Suppressor macrophage treated with lipopolysaccharide for 4 hours (primary cell): ENCODE data around the gene COQ10B.
"Not testable (repeated sequence)": the region's sequence is repeated elsewhere in the genome, so short reads cannot be mapped to it uniquely, and the experiment has no call there.

Experiments used
- DNase-seq: peaks from one replicate; pipeline ENCODE4 v3.0.0-alpha.2; 2020

The COQ10B gene

DNA sequence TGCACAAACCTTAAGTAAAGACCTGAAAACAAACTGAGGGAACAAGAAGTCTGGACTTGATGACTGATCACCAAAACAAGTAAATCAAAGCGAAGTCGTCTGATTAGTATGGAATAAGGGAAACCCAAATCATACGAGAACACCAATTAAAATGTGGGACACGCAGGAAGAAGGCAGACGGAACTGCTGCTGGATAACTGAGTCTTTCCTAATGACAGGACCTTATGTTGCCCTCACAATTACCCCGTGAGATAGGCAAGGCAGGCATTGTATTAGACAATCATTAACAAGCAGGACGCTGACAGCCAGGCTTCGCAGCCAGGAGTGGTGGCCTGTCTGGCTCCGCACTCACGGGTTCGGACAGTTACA, 614 bp upstream of the COQ10B start:
- no peak for DNase-seq

DNA sequence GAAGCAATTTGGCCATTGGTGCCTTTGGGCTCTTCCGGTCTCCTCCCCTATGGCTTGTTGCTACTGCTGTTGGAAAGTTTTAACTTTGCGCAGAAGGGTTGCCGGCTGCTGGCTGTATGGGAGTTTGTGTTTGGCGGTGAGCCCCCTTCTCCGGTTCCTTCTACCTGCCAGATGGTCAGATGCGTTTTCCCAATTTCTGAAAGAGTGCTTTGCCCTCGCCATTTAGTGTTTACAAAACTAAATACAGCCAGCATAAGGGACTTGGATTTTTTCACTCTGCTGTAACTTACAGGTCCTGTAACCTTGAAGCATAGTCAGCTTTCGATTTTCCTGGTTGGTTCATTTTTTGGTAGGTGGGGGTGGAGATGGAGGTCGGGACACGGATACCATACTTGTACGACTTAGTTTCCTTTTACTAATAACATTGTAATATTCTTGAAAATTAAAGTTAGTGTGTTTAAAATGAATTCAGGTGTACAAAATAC, 604 bp downstream of the COQ10B start:
- no peak for DNase-seq

DNA sequence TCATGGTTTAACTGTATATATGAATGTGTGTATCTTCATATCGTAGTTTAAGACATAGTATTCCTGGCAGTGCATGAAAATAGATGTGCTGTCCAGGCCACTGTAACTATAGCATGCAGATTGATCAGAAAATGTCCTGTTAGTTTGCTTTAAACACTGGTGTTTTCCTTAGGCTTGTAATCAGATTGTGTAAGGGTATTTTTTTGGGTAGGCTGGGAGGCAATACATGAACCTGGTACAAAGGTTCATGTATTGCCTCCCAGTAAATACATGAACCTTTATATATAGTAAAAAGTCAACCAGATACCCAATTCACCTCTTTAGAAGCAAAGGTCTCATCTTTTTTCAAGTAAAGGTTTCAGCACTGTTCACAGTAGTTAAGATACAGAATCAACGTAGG, 1.6 kb downstream of the COQ10B start:
- DNase-seq, result no peak

DNA sequence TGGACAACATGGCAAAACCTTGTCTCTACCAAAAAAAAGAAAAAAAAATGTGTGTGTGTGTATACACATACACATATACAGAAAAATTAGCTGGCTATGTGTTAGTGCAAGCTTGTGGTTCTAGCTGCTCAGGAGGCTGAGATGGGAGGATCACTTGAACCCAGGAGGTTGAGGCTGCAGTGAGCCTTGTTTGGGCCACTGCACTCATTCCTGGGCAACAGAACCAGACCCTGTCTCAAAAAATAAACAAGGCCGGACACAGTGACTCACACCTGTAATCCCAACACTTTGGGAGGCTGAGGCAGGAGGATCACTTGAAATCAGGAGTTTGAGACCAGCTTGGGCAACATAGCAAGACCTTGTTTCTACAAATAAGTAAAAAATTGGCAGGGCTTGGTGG, 2.1 kb downstream of the COQ10B start:
- DNase-seq, result no peak

DNA sequence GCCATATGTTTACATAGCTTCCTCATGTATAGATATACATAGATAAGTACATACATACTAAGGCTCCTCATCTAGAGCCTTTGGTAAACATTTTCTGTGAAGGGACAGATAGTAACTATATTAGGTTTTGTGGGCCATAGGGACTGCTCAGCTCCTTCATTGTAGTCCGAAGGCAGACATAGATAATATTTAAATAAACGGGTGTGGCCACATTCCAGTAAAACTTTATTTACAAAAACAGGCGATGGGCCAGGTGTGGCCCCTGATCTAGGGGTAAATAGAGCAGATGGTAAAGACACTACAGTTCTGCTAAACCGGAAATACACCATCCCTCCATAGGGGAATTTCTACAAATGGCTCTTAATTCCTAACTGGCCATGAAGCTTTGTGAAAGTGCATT, 7.3 kb downstream of the COQ10B start:
- DNase-seq, result no peak

DNA sequence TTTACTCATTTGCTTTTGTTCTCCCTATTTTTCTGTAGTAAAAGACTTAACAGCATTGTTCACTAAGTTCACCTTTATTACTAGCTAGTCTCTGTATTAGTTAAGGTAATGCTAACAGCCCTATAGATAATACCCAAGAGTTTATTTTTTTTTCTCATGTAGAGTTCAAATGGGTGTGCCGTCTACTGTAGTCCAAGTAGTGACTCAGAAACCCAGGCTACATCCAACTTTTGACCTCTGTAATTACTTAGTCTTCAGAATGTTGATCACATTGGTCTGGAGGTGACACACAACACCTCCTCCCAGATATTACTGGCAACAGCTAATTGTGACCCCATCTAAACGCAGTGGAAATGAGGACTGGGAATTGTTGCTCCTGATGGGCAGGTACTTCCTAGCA, 7.7 kb downstream of the COQ10B start:
- DNase-seq, result no peak

DNA sequence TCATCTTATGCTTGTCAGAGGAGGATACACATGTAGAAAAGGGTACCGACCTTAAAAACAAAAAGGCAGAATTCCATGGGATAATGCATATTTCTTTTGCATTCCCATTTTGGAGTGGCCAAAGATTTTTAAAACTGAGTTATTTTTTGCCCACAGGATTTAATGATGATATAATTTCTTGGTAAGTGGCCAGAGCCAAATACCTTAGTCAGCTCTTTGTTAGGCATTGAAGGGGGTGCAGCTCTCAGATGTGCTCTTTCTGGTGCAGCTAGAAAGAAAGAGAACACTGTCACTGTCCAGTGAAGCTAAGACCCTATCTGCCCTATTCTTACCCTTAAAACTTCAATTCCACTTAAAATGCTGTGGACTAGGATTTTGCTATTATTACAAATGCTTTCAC, 10.8 kb downstream of the COQ10B start:
- no peak for DNase-seq

DNA sequence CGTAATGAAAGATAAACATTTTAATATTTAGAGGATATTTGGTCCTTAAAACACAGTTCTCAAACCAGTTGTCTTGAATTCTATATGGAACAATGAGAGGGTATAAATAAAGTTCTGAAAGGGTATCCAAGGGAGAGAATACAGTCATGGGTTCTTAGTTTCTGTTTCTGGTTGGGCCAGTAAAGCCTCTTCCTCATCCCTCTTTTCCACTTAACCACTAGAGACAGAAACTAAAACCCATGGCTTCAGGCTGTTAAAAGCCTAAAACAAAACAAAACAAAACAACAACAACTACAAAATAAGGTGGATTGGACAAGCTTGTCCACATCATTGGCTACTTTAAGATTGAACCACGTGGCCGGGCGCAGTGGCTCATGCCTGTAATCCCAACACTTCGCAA, 18.8 kb downstream of the COQ10B start:
- DNase-seq, result peak; percentile 51

DNA sequence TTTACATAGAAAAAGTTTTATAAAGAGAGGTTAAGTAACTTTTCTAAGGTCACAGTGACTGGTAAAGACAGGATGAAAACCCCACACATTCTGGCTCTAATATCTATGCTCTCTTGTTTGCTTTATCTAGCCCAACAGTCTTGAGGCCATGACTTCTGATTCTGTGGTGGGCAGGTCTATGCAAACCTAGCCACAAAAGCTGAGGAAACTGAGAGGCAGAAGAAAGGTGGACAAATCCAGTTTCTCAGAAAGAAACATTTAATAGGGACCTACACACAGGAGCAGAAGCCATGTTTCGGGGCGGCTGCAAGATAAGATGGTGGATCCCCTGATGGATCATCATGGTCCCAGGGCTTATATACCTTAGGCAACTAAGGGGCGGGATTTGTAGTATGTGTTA, 24.4 kb downstream of the COQ10B start:
- DNase-seq, result no peak

DNA sequence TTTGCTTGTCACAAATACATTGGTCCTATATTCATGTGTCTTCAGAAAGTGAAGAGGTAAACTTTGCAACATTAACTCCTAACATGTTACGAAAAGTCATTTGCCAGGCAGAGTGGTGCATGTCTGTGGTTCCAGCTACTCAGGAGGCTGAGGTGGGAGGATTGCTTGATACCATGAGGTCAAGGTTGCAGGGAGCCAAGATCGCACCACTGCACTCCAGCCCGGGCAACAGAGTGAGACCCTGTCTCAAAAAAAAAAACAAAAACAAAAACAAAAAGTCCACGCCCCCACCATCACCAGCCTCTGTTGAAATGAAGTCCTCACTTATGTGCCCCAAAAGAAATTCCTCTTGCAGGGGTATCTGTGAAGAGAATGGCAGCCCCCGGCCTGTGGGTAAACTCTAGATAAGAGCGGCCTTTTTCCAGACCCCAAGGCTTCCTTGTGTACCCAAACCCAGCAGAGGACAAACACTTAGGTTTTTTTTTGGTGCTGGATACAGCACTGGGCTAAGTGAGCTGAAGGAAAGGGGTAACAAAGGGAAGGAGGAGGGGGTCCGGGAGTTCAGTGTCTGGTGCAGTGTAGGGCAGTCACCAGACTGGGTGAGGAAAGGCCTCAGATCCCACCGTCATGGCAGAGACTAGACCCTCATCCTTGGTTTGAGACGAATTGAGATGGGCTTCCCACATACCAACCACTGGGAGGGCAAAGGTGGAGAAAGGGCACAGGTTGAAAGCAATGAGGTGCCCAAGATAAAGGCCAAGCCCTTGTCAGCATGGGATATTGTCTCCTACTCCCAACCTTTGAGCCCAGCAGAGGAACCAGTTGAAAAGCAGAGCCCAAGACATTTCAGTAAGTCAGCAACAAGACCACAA, 27.0 kb downstream of the COQ10B start:
- DNase-seq, result no peak

DNA sequence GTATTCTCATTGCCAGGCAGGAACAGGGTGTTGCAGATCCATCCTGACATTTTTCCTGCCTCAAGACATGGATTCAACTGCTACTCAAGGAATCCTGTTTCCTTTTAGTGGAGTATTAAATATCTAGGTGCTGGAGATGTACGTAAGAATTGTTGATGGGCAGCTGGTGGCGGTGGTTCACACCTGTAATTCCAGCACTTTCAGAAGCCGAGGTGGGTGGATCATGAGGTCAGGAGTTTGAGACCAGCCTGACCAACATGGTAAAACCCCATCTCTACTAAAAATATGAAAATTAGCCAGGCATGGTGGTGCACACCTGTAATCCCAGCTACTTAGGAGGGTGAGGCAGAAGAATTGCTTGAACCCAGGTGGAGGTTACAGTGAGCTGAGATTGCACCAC, 30.9 kb downstream of the COQ10B start:
- not testable (repeated sequence) for DNase-seq

DNA sequence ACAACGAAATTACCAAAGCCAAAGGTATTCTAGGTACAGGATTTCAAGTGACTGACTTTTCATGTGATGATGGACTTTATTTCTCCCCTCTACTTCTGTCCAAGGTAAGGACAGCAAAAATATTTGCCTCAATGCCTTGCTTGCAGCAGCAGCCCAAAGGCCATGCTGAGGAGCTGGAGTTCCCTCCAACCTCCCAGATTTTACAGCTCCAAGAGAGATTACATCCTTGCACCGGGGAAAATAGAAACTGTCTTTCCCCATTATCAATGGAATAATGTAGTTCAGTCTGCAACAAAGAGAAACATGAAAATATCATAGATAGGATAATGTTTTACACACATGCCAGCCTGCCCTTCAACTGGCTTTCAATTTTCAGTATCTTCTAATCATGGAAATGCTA, 32.8 kb downstream of the COQ10B start:
- DNase-seq, result no peak

DNA sequence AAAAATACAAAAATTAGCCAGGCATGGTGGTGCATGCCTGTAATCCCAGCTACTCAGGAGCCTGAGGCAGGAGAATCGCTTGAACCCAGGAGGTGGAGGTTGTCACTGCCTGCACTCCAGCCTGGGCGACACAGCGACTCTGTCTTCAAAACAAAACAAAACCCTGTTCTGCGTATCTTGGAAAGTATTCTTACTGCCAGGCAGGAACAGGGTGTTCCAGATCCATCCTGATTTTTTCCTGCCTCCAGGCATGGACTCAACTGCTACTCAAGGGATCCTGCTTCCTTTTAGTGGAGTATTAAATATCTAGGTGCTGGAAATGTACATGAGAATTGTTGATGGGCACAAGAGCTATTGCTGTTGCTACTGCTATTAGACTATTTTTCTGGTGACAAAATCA, 34.0 kb downstream of the COQ10B start:
- DNase-seq, result no peak

DNA sequence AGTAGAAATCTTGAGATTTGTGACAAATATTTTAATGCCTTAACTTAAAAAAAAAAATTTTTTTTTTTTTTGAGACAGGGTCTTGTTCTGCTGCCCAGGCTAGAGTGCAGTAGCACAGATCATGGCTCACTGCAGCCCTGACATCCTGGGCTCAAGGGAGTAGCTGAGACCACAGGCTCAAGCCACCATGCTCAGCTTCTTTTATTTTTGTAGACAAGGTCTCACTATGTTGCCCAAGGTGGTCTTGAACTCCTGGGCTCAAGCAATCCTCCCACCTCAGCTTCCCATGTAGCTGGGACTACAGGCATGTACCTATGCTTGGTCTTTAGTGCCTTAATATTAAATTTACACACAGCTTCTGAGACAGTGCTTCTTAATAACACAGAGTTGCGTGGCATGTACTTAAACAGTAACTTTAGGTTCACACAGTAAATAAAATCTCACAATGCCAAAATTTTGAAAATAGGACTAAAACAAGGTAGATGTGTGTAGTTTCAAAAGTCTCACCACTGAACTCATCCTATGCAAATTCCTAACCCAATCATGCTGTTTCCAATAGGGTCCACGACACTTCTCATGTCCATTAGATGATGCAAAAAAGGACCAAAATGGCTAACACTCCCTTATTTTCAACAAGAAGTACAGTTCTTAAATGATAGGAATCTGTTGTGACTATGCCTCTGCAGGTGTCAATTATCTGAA, 42.2 kb downstream of the COQ10B start:
- no peak for DNase-seq

DNA sequence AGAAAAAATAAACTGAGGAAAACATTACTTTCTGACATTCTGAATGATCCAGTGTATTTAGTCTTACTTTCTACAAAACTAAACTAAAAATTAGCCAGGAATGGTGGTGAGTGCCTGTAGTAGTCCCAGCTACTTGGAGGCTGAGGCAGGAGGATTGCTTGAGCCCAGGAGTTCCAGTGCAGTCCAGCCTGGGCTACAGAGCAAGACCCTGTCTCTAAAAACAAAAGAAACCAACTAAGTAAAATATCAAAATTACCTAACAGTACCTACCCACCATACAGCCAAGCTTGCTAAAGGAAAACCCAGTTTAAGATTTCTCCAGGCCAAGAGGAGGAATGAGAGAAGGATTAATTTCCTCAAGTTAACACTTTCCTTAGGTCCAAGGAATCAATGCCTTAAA, 43.3 kb downstream of the COQ10B start:
- no peak for DNase-seq

DNA sequence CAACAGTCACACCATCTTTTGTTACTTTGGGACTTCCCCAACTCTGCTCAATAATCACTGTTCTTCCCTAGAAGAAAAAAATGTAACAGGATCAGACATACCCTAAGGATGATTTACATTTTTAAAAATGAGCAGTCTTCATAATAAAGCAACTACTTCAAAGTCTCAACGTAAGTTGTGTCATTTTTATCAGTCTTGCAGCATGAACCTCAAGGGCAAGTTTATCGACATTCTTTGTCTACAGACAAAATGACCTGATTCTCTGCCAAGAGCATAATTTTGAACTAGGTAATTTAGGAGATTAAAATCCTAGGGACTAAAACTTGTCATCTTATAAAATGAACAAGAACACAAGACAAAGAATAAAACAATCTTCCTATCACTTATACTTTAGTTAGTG, 44.0 kb downstream of the COQ10B start:
- DNase-seq, result no peak

DNA sequence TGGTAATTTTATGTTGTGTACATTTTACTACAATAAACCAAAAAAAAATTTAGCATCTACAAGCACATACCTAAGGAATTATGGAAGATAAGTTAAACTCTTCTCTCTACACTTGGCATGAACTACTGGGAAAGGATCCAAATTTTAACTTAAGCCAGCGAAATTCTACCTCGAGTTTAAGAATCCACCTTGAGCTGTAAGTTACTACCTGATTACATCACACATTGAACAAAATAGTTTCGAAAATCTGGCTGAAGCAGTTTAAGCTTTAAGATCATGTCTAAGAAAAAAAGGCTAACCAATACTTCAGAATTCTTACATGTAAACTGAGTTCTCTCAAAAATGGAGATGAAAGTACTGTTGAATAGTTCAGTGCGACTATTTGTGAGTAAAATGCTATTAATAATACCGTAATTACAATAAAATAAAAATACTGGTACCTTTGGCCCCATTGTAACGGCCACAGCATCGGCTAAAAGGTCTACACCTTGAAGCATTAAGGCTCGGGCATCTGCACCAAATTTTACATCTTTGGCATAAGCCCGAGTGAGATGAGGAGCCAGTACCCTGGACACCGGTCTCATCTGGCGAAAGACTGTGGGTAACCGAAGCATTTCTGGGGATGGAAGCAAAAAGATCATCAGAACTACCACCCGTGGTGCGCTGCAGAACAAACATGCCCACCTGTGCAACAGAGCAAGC, 45.0 kb downstream of the COQ10B start:
- DNase-seq, result no peak

DNA sequence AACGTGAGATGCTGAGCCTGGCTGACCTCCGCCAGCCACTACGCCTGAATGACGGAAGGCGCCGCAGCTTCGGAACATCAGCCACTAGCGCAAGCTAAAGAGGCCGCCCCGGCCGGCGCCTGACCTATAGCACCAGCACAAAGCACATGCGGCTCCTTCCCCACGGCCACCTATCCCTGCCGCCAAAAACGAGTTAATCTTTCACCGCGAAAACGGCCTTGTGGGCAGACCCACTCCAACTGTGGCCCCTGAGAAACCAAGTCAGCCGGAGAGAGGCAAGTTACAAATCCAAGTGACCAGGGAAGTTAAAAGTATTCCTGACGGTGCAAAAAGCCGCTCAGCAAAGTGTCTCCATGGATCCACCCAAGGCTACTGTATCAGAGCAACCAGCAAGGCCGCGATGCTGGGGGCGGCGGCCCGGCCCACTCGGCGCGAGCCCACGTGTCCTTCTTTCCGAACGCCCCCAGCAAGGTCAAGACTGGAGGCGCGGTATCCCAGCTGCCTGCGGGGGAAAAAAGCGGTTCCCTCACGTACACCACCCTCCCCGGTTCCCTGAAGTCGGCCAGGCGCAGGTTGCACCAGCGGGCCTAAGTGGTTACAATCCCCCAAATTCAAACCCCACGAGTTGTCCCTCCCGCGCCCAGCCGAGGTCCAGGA, 45.7 kb downstream of the COQ10B start:
- DNase-seq, result peak; percentile 64

DNA sequence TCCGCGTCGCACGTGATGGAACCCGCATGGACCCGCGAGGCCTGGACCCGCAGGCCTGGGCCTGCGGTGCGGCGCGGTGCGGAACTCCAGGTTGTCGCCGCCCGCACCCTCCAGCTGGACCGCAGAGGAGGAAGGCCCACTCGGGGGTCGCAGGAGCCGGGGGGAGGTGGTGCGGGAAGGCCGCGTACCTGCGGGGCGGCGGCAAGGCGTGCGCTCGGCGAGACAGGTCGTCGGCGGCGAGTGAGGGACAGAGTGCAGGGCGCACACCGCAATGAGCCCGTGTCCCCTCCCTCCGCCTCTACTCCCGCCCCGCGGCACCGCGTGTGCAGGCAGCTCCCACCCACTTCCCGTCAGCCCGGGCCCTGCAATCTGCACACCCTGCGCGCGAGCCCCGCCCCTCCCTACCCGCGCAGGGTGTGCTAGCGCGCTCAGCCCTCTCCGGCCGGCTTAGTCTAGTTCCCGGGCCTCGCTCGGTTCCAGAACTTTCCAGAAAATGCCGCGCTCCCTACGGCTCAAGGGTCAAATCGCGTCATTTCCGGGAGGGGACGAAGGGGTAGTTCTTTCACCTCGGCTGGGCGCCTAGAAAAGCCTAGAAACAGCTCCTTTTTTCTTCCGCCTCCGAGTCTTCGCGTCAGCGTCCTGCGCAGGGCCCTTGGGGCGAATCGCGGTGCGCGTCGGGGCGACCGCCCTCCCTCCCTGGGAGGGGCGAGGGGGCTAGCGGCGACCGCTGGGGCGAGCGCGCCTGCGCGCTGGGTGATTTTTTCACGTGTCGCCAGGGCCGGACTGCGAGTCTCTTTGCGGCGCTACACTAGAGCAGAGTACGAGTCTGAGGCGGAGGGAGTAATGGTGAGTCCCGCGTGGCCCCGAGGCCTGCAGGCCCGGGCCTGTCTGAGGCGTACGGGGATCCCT, 46.5 kb downstream of the COQ10B start, which contains the start of the genes HSPD1 and HSPE1:
Gene HSPD1 (minus strand): TSS at position 247 of the 909 bp plus-strand sequence. CDS start 992 bp downstream, outside the sequence.
Gene HSPE1 (plus strand): TSS at position 786 of the 909 bp plus-strand sequence. CDS start 58 bp downstream, at position 844.
- peak; percentile 100 for DNase-seq

DNA sequence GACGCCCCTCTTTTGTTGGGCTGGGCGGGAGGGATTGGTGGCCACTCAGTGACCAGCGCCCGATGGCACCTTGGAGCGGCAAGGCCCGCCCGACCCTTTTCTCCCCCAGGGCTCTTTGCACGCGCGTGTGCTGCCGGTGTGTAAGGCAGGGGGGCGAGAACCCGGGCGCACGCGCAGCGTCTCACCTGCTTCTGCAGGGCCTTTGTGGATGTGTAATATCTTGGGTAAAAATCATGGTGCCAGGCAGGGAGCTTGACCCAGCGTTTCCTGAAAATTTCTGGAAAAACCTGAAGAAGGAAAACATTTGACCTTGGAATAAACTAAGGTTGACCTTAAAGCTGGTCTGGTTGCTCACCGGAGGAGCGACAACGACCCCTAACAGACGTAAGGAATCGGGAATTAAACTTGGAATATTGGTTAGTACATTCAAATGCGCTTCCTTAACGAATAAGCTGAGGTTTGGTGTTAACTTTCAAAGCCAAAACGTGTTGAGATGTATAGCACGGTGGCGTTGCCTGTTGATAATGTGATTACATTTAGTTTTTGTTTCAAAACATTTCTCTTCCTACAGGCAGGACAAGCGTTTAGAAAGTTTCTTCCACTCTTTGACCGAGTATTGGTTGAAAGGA, 47.3 kb downstream of the COQ10B start:
- DNase-seq, result peak; percentile 37

DNA sequence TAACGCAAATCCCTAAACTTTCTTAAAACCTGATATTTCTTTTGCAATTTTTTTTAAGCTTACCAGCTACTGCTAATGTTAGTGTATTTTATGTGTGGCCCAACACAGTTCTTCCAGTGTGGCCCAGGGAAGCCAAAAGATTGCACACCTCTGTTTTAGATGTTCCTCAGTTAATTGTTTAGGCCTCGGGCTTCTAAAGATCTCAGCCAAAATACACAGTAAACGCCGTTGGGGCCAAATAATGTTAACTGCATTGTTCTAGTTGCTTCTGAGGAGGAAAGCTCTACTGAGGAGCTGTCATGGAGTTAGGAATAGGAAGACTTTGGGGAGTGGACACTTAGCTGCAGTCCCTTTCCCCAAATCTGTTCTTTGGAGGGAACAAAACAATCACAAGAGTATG, 48.8 kb downstream of the COQ10B start:
- no peak for DNase-seq
